Body of pancreas (tissue), 4 donors: ENCODE measurements around the gene IL11.

Experiments used
- CTCF ChIP-seq, 7 experiments: fragments of 450-650 bp in 4 of 7; fragments of 200-600 bp in 3 of 7; sonication (generic) in 3 of 7; IDR thresholded peaks; one replicate each; pipeline ENCODE4 v1.5.1; 2016 to 2019; ENCODE audit warnings: antibody characterized with exemption in 7 of 7
- POLR2A ChIP-seq, 3 donors: fragments of 450-650 bp; IDR thresholded peaks; one replicate each; pipeline ENCODE4 v1.6.1; 2016; ENCODE audit warnings: antibody characterized with exemption in 3 of 3, mild to moderate bottlenecking in 2 of 3

GRCh38 chr19:55353356-55353802, 16.9 kb downstream of the IL11 start:
- TF ChIP-seq CTCF (IDR thresholded peaks at IDR 0.05) (no peak), POLR2A (IDR thresholded peaks at IDR 0.05) (no peak)
